HG03565 (cell line): ENCODE measurements around the gene NOVA2.

ENCODE experiments used
- ATAC-seq: cut with Tn5 transposase; IDR thresholded peaks from one replicate; pipeline ENCODE4 v1.9.1; 2021; ENCODE audit warnings: mild to moderate bottlenecking, moderate library complexity; ENCODE audit not compliant: unreplicated experiment

NOVA2 gene

GRCh38 chr19:46000491-46001246, 27.0 kb upstream of the NOVA2 start:
- ATAC-seq = no peak

GRCh38 chr19:45999653-46000121, 26.0 kb upstream of the NOVA2 start:
- no peak for ATAC-seq

GRCh38 chr19:45998834-45999233, 25.2 kb upstream of the NOVA2 start:
- ATAC-seq = no peak

- no peak for ATAC-seq
Measured at GRCh38 chr19:45996933-45997332, 23.3 kb upstream of the NOVA2 start.

- no peak for ATAC-seq
Measured at GRCh38 chr19:45995715-45996385, 22.2 kb upstream of the NOVA2 start.

- peak; percentile 91 for ATAC-seq
Measured at GRCh38 chr19:45994998-45995714, 21.5 kb upstream of the NOVA2 start, which contains the start of gene CCDC61. Gene CCDC61 (plus strand): TSS chr19:45995467. CDS start chr19:46003019, 7,552 bp downstream.

GRCh38 chr19:45994456-45994997, 20.9 kb upstream of the NOVA2 start:
- ATAC-seq = no peak

GRCh38 chr19:45990113-45990728, 16.6 kb upstream of the NOVA2 start:
- no peak for ATAC-seq

GRCh38 chr19:45985321-45985720, 11.7 kb upstream of the NOVA2 start:
- no peak for ATAC-seq

GRCh38 chr19:45981350-45981749, 7.7 kb upstream of the NOVA2 start:
- ATAC-seq = no peak

- no peak for ATAC-seq
Measured at GRCh38 chr19:45978156-45978555, 4.5 kb upstream of the NOVA2 start.

GRCh38 chr19:45976178-45976577, 2.5 kb upstream of the NOVA2 start:
- no peak for ATAC-seq

- ATAC-seq = no peak
Measured at GRCh38 chr19:45975306-45976070, 1.8 kb upstream of the NOVA2 start.

GRCh38 chr19:45972947-45973540, 621 bp downstream of the NOVA2 start:
- ATAC-seq = no peak

- no peak for ATAC-seq
Measured at GRCh38 chr19:45972081-45972946, 1.4 kb downstream of the NOVA2 start.

GRCh38 chr19:45971260-45971902, 2.3 kb downstream of the NOVA2 start:
- ATAC-seq = no peak

- no peak for ATAC-seq
Measured at GRCh38 chr19:45969676-45970075, 4.0 kb downstream of the NOVA2 start.

- ATAC-seq = no peak
Measured at GRCh38 chr19:45968626-45969025, 5.0 kb downstream of the NOVA2 start.
